SK-N-SH (cell line): ENCODE data around the gene MACROD2. TPM values are rescaled to one million over a fixed set of nuclear protein-coding genes. Genes with fewer than 3 reads are reported as not detected.

Experiments
- CTCF ChIA-PET: fragments of 300-600, 350-600 bp; formaldehyde crosslinking; extraction: SDS; loops from one replicate; lab custom pipeline; 2021; lab: Yijun Ruan, JAX
- POLR2A ChIA-PET: fragments of 350-600 bp; sonication (Branson Sonifier 250); formaldehyde crosslinking; extraction: SDS; loops from one replicate; lab custom pipeline; 2020; ENCODE audit warnings: antibody characterized with exemption, inconsistent platforms; lab: Yijun Ruan, JAX
- DNase-seq: peaks from one replicate; pipeline ENCODE4 v3.0.0; 2012
- H2AFZ ChIP-seq: fragments of 200-600 bp; sonication (generic); 2 replicates; pipeline ENCODE4 v1.8.1; 2016; ENCODE audit warnings: antibody characterized with exemption, mild to moderate bottlenecking, low read depth
- H3F3A ChIP-seq: fragments of 200-600 bp; sonication (generic); replicated peaks from 2 replicates; pipeline ENCODE3; 2016; ENCODE audit warnings: antibody characterized with exemption, mild to moderate bottlenecking; ENCODE audit not compliant: insufficient read depth
- H3K27ac ChIP-seq, 2 experiments: fragments of 200-500 bp in 1 of 2; fragments of 200-600 bp in 1 of 2; sonication (Bioruptor generic) in 1 of 2; sonication (generic), shearing (Covaris generic) in 1 of 2; 2 replicates each; pipeline versions ENCODE4 v1.5.1 to v1.6.1; 2014 to 2016; ENCODE audit warnings: low read depth in 2 of 2, inconsistent platforms in 1 of 2, low read length in 1 of 2, mild to moderate bottlenecking in 1 of 2, mixed read lengths in 1 of 2
- H3K27me3 ChIP-seq: fragments of 200-600 bp; sonication (generic), shearing (Covaris generic); 2 replicates; pipeline ENCODE4 v1.6.1; 2016; ENCODE audit warnings: mixed run types; ENCODE audit not compliant: insufficient read depth
- H3K36me3 ChIP-seq, 2 experiments: fragments of 200-500 bp in 1 of 2; fragments of 200-600 bp in 1 of 2; sonication (Bioruptor generic) in 1 of 2; sonication (generic) in 1 of 2; replicated peaks in 1 of 2; 2 replicates each; pipeline versions ENCODE3 to v1.5.1; 2014 to 2016; ENCODE audit warnings: low read length in 1 of 2, mild to moderate bottlenecking in 1 of 2; ENCODE audit not compliant: insufficient read depth in 2 of 2, control insufficient read depth in 1 of 2
- H3K4me1 ChIP-seq, 2 experiments: fragments of 200-500 bp in 1 of 2; fragments of 200-600 bp in 1 of 2; sonication (Bioruptor generic) in 1 of 2; sonication (generic), shearing (Covaris generic) in 1 of 2; 2 replicates each; pipeline versions ENCODE4 v1.5.1 to v1.6.1; 2014 to 2016; ENCODE audit warnings: low read depth in 1 of 2, low read length in 1 of 2, mixed run types in 1 of 2; ENCODE audit not compliant: insufficient read depth in 2 of 2, control insufficient read depth in 1 of 2
- H3K4me2 ChIP-seq: fragments of 200-600 bp; sonication (generic), shearing (Covaris generic); 2 replicates; pipeline ENCODE4 v1.6.1; 2017; ENCODE audit warnings: mixed run types
- H3K4me3 ChIP-seq, 2 experiments: fragments of 200-500 bp in 1 of 2; fragments of 200-600 bp in 1 of 2; sonication (Bioruptor generic) in 1 of 2; sonication (generic), shearing (Covaris generic) in 1 of 2; 2 replicates each; pipeline versions ENCODE4 v1.5.1 to v1.8.1; 2014 to 2016; ENCODE audit warnings: low read depth in 2 of 2, inconsistent platforms in 1 of 2, low read length in 1 of 2, mild to moderate bottlenecking in 1 of 2, mixed read lengths in 1 of 2, moderate library complexity in 1 of 2
- H3K79me2 ChIP-seq: fragments of 200-600 bp; sonication (generic); 2 replicates; pipeline ENCODE4 v1.8.1; 2017; ENCODE audit warnings: mild to moderate bottlenecking; ENCODE audit not compliant: insufficient read depth
- H3K9ac ChIP-seq: fragments of 200-600 bp; sonication (generic); 2 replicates; pipeline ENCODE4 v1.6.1; 2017; ENCODE audit warnings: mixed run types
- H3K9me2 ChIP-seq: fragments of 200-600 bp; sonication (generic); 2 replicates; pipeline ENCODE4 v1.6.1; 2017; ENCODE audit warnings: mixed run types
- H3K9me3 ChIP-seq: fragments of 200-600 bp; sonication (generic); 2 replicates; pipeline ENCODE4 v1.6.1; 2017; ENCODE audit warnings: mixed run types, mild to moderate bottlenecking, moderate library complexity
- H4K20me1 ChIP-seq: fragments of 200-600 bp; sonication (generic); 2 replicates; pipeline ENCODE4 v1.6.1; 2017; ENCODE audit warnings: mild to moderate bottlenecking, mixed run types; ENCODE audit not compliant: insufficient read depth
- CHD2 ChIP-seq: fragments of 150-350 bp; IDR thresholded peaks from 2 replicates; pipeline ENCODE4 v1.6.1; 2018; ENCODE audit warnings: low read length; ENCODE audit not compliant: partially characterized antibody
- ELF1 ChIP-seq: IDR thresholded peaks from 2 replicates; pipeline ENCODE4 v1.4.0; 2012
- EP300 ChIP-seq, 2 experiments: IDR thresholded peaks; 2 replicates each; pipeline versions ENCODE4 v1.4.0 to v1.6.1; 2012; ENCODE audit warnings: borderline replicate concordance in 1 of 2, low read depth in 1 of 2, low read length in 1 of 2
- FOXJ3 ChIP-seq: sonication (generic); formaldehyde crosslinking; IDR thresholded peaks from 2 replicates; pipeline ENCODE4 v1.5.1; 2020; ENCODE audit warnings: mild to moderate bottlenecking, missing genetic modification reagents
- FOXM1 ChIP-seq: IDR thresholded peaks from 2 replicates; pipeline ENCODE4 v1.4.0; 2012; ENCODE audit warnings: low read depth, mild to moderate bottlenecking
- GABPA ChIP-seq: IDR thresholded peaks from 2 replicates; pipeline ENCODE4 v1.4.0; 2012; ENCODE audit warnings: low read depth, mild to moderate bottlenecking
- GATA2 ChIP-seq: sonication (generic); formaldehyde crosslinking; IDR thresholded peaks from 2 replicates; pipeline ENCODE4 v1.5.0; 2020; ENCODE audit warnings: mild to moderate bottlenecking, missing genetic modification reagents
- JUND ChIP-seq: IDR thresholded peaks from 2 replicates; pipeline ENCODE4 v1.4.0; 2012
- MEF2A ChIP-seq: IDR thresholded peaks from 2 replicates; pipeline ENCODE4 v1.4.0; 2012; ENCODE audit warnings: low read depth, borderline replicate concordance
- MXI1 ChIP-seq: IDR thresholded peaks from 2 replicates; pipeline ENCODE4 v1.6.1; 2012; ENCODE audit warnings: mild to moderate bottlenecking, low read depth, low read length, improper control_type of control experiment
- NFIC ChIP-seq: IDR thresholded peaks from 2 replicates; pipeline ENCODE4 v1.4.0; 2012; ENCODE audit warnings: borderline replicate concordance
- POLR2AphosphoS5 ChIP-seq: IDR thresholded peaks from 2 replicates; pipeline ENCODE4 v1.6.1; 2012; ENCODE audit warnings: low read depth, low read length
- TCF12 ChIP-seq: IDR thresholded peaks from 2 replicates; pipeline ENCODE4 v1.4.0; 2012
- YY1 ChIP-seq: IDR thresholded peaks from 2 replicates; pipeline ENCODE4 v1.4.0; 2012; ENCODE audit warnings: low read depth, mild to moderate bottlenecking
- WGBS: methylation state at CpG from one replicate; pipeline ENCODE4 v1.1.6; 2017; ENCODE audit warnings: low lambda C conversion rate; 5-methylcytosine and 5-hydroxymethylcytosine counted together
- polyA plus RNA-seq, 3 experiments: library from polyadenylated mRNA; depleted of rRNA; stranded (reverse); fragments of >200 nt; gene quantifications; 2 replicates each; pipeline ENCODE4 v1.2.3, GENCODE V29; 2012
- TF ChIP-seq, protein P1 (sequence below): IDR thresholded peaks from 2 replicates; pipeline ENCODE4 v1.4.0; 2012; ENCODE audit warnings: low read depth, borderline replicate concordance
- TF ChIP-seq, protein P2 (sequence below): fragments of 200-600 bp; sonication (generic); IDR thresholded peaks from 2 replicates; pipeline ENCODE4 v1.6.1; 2017; ENCODE audit warnings: antibody characterized with exemption, mild to moderate bottlenecking, moderate library complexity
- TF ChIP-seq, protein P3 (sequence below): IDR thresholded peaks from 2 replicates; pipeline ENCODE4 v1.4.0; 2012; ENCODE audit warnings: low read depth, borderline replicate concordance
- TF ChIP-seq, protein P4 (sequence below): fragments of 150-350 bp; IDR thresholded peaks from 2 replicates; pipeline ENCODE4 v1.6.1; 2016; ENCODE audit warnings: mild to moderate bottlenecking, low read depth, low read length

The MACROD2 gene
- polyA plus RNA-seq, 1 of the 3 experiments (the other 2 are of a cell fraction) = 0.33 TPM

DNA sequence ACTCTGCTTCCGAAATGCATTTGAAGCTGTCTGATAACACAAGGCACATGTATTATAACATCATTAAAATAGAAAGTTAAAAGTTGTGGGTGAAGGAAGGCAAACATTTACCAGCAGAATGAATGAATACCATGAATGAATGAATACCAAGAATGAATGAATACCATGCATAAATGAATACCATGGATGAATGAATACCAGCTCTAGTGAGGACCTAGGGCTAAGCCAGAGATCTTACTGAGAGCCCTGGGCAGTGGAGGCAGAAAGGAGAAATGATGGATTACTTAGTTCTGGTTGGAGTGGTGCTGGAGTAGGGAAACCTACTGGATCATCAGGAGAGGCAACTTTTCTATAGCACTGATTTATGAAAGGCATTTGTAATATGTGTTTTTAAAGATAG, 1579.9 kb downstream of the MACROD2 start (continued):
- TF ChIP-seq ELF1 (no peak), CHD2 (no peak), TCF12 (no peak), MXI1 (no peak), GATA2 (CRISPR knock-in tag) (no peak), YY1 (no peak), GABPA (no peak)
- TF ChIP-seq, protein P1, sequence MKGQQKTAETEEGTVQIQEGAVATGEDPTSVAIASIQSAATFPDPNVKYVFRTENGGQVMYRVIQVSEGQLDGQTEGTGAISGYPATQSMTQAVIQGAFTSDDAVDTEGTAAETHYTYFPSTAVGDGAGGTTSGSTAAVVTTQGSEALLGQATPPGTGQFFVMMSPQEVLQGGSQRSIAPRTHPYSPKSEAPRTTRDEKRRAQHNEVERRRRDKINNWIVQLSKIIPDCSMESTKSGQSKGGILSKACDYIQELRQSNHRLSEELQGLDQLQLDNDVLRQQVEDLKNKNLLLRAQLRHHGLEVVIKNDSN = no peak
- TF ChIP-seq, protein P2, sequence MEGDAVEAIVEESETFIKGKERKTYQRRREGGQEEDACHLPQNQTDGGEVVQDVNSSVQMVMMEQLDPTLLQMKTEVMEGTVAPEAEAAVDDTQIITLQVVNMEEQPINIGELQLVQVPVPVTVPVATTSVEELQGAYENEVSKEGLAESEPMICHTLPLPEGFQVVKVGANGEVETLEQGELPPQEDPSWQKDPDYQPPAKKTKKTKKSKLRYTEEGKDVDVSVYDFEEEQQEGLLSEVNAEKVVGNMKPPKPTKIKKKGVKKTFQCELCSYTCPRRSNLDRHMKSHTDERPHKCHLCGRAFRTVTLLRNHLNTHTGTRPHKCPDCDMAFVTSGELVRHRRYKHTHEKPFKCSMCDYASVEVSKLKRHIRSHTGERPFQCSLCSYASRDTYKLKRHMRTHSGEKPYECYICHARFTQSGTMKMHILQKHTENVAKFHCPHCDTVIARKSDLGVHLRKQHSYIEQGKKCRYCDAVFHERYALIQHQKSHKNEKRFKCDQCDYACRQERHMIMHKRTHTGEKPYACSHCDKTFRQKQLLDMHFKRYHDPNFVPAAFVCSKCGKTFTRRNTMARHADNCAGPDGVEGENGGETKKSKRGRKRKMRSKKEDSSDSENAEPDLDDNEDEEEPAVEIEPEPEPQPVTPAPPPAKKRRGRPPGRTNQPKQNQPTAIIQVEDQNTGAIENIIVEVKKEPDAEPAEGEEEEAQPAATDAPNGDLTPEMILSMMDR = no peak
- TF ChIP-seq, protein P3, sequence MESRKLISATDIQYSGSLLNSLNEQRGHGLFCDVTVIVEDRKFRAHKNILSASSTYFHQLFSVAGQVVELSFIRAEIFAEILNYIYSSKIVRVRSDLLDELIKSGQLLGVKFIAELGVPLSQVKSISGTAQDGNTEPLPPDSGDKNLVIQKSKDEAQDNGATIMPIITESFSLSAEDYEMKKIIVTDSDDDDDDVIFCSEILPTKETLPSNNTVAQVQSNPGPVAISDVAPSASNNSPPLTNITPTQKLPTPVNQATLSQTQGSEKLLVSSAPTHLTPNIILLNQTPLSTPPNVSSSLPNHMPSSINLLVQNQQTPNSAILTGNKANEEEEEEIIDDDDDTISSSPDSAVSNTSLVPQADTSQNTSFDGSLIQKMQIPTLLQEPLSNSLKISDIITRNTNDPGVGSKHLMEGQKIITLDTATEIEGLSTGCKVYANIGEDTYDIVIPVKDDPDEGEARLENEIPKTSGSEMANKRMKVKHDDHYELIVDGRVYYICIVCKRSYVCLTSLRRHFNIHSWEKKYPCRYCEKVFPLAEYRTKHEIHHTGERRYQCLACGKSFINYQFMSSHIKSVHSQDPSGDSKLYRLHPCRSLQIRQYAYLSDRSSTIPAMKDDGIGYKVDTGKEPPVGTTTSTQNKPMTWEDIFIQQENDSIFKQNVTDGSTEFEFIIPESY = no peak

DNA sequence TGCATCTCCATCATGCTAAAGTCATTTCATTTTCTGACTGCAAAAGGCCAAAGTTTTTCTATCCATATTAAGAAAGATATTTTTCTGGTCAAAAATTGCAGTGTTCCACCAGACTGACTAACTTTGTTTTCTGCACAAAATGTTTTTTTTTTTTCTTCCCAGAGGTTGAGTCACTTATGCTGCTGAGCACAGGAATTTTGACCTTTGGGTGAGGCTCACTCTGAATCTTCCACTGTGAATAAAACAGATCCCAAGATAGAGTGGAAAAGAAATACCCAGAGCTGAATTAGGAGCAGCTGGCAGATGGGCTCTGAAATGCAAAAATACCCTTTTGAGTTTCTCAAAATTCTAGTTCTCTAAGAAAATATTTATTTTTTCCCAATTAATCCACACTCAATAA, 1581.1 kb downstream of the MACROD2 start:
- no peak overlapping the region for H3K4me2 ChIP-seq
- no peak for DNase-seq
- no peaks in the 10 kb centered on the region for H3K9me3 ChIP-seq
- no peaks in the 10 kb centered on the region for H3F3A ChIP-seq
- H2AFZ ChIP-seq = no peak overlapping the region
- no peak overlapping the region for H3K27ac ChIP-seq
- CTCF ChIA-PET = interaction anchor here (0.6 kb wide), 1 partner anchor 1783 kb away, joined by 3 read pairs; no protein-coding TSS in a partner anchor
- no peaks in the 10 kb centered on the region for H4K20me1 ChIP-seq
- no peaks in the 10 kb centered on the region for H3K27me3 ChIP-seq
- POLR2A ChIA-PET = no interaction called here
- H3K4me1 ChIP-seq = no peaks in the 10 kb centered on the region
- TF ChIP-seq FOXJ3 (no peak), NFIC (no peak), FOXM1 (no peak)
- H3K36me3 ChIP-seq = no peaks in the 10 kb centered on the region
- no peak overlapping the region for H3K4me3 ChIP-seq
- no peak overlapping the region for H3K9ac ChIP-seq
- no peaks in the 10 kb centered on the region for H3K79me2 ChIP-seq
- no peaks in the 10 kb centered on the region for H3K9me2 ChIP-seq

DNA sequence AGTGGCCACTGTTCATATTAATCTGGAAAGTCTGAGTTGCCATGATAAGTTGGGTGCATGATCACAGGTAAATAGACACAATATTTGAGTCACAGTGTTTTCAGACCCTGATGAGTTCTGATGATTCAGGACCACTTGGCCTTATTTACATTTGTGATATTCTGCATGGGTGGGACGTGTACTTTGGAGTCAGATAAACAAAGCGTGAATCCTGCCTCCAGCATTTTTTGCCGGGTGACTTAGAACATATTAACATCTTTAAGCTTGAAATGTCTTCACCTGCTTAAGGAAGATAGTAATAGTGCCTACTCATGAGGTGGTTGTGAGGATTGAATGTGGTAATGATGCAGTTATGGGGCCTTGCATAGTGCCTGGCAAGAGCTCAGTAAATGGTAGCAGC, 1582.8 kb downstream of the MACROD2 start:
- TF ChIP-seq MEF2A (no peak), GATA2 (CRISPR knock-in tag) (no peak), EP300 (IDR thresholded peaks at IDR 0.05; ENCODE audit: borderline replicate concordance in 1 of 2, low read depth in 1 of 2, low read length in 1 of 2) (no peak), JUND (no peak), POLR2AphosphoS5 (no peak)
- TF ChIP-seq, protein P4, sequence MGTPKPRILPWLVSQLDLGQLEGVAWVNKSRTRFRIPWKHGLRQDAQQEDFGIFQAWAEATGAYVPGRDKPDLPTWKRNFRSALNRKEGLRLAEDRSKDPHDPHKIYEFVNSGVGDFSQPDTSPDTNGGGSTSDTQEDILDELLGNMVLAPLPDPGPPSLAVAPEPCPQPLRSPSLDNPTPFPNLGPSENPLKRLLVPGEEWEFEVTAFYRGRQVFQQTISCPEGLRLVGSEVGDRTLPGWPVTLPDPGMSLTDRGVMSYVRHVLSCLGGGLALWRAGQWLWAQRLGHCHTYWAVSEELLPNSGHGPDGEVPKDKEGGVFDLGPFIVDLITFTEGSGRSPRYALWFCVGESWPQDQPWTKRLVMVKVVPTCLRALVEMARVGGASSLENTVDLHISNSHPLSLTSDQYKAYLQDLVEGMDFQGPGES = no peak
- TF ChIP-seq, protein P2 = no peak
- TF ChIP-seq, all 33 proteins: peak for 0
- Histone ChIP-seq H3K9ac (no peak overlapping the region), H3K79me2 (no peaks in the 10 kb centered on the region), H3K4me3 (no peak overlapping the region), H3K27ac (no peak overlapping the region), H2AFZ (no peak overlapping the region), H3K36me3 (no peaks in the 10 kb centered on the region), H3K4me1 (no peaks in the 10 kb centered on the region), H4K20me1 (no peaks in the 10 kb centered on the region), H3F3A (no peaks in the 10 kb centered on the region), H3K9me2 (no peaks in the 10 kb centered on the region), H3K9me3 (no peaks in the 10 kb centered on the region), H3K27me3 (no peaks in the 10 kb centered on the region), H3K4me2 (no peak overlapping the region)
- ChIA-PET CTCF (no interaction called here), POLR2A (no interaction called here)
- no peak for DNase-seq
- WGBS = 41% methylated on average over 3 of the region's 3 CpGs
